Ovary (tissue), 9 donors: ENCODE measurements around the gene LDLRAD4. TPM values are rescaled to one million over a fixed set of nuclear protein-coding genes. Genes with fewer than 3 reads are reported as not detected.

Experiments
- DNase-seq, 5 donors: peaks; one replicate each; pipeline ENCODE4 v3.0.0-alpha.2; 2019 to 2020
- H3K27ac ChIP-seq, 2 donors: fragments of 200-600 bp; one replicate each; pipeline versions ENCODE4 v1.5.1 to v1.8.0; 2019 to 2022
- H3K27me3 ChIP-seq: fragments of 200-600 bp; one replicate; pipeline ENCODE4 v1.8.0; 2022
- H3K36me3 ChIP-seq: fragments of 200-600 bp; sonication (generic); one replicate; pipeline ENCODE4 v1.5.1; 2019
- H3K4me1 ChIP-seq: one replicate; pipeline ENCODE4 v1.8.1; 2013; ENCODE audit warnings: mild to moderate bottlenecking, moderate library complexity; ENCODE audit not compliant: insufficient read depth
- H3K4me3 ChIP-seq: fragments of 200-600 bp; sonication (generic); one replicate; pipeline ENCODE4 v1.5.1; 2017
- H3K9me3 ChIP-seq, 2 donors: fragments of 200-600 bp in 1 of 2; sonication (generic) in 1 of 2; one replicate each; pipeline versions ENCODE4 v1.5.1 to v1.8.1; 2013 to 2019; ENCODE audit warnings: mild to moderate bottlenecking in 1 of 2, moderate library complexity in 1 of 2
- EP300 ChIP-seq: sonication (generic); formaldehyde crosslinking; IDR thresholded peaks from one replicate; pipeline ENCODE4 v1.6.1; 2017; ENCODE audit warnings: antibody characterized with exemption
- POLR2A ChIP-seq: fragments of 450-650 bp; IDR thresholded peaks from one replicate; pipeline ENCODE4 v1.6.1; 2017; ENCODE audit warnings: antibody characterized with exemption, mild to moderate bottlenecking, moderate library complexity
- WGBS, 3 donors: extraction: QIAGEN DNeasy Blood & Tissue Kit in 1 of 3; methylation state at CpG; one replicate each; pipeline versions ENCODE4 v1.1.5 to v1.1.7; 2013 to 2017; 5-methylcytosine and 5-hydroxymethylcytosine counted together
- intact Hi-C, 4 donors: fragments of 100-400 bp; cut with DNase I; formaldehyde crosslinking; loops; one replicate each; pipeline versions ENCODE4 v1.11.0 to v1.15.1; 2022 to 2023
- polyA plus RNA-seq, 2 donors: library from polyadenylated mRNA; stranded (reverse); fragments of 200-250 nt in 1 of 2; fragments of 350-450 nt in 1 of 2; fragmentation: Illumina TruSeq in 1 of 2; extraction: RNeasy Lipid Tissue Mini Kit (QIAGEN cat#74804) in 1 of 2; gene quantifications; one replicate each; pipeline ENCODE4 v1.2.3, GENCODE V29; 2013 to 2014
- total RNA-seq, 7 donors: library from RNA; depleted of rRNA in 2 of 7; stranded (reverse); fragments of >200 nt in 2 of 7; fragmentation: NEBNext Ultra II Directional in 3 of 7; extraction: Animal tissue kit (Norgen Biotek cat#: 25700) in 3 of 7; gene quantifications; one replicate each; pipeline versions ENCODE4 v1.1.0 to v1.2.4, GENCODE V29; 2016 to 2023
- TF ChIP-seq, protein P1 (sequence below), 3 donors: fragments of 450-650 bp in 2 of 3; fragments of 200-600 bp in 1 of 3; IDR thresholded peaks; one replicate each; pipeline versions ENCODE4 v1.5.1 to v1.8.0; 2016 to 2022; ENCODE audit warnings: antibody characterized with exemption in 3 of 3, mild to moderate bottlenecking in 1 of 3
- donor health status: DM: no; HTN: no; CAD: no; lungs with moderate emphysema.
- donor health status: DM: no; HTN: no; CAD: no.
- donor health status: Bipolar disorder and iron deficiency.
- donor health status: DM: yes; HTN: yes; CAD: no.
- donor health status: DM: no; HTN: no; CAD: no.
- donor health status: DM: yes; HTN: yes; CAD: no.

LDLRAD4 gene
- total and polyA plus RNA-seq, 9 donors: 2.3 to 31.6 (median 8.3) TPM

DNA sequence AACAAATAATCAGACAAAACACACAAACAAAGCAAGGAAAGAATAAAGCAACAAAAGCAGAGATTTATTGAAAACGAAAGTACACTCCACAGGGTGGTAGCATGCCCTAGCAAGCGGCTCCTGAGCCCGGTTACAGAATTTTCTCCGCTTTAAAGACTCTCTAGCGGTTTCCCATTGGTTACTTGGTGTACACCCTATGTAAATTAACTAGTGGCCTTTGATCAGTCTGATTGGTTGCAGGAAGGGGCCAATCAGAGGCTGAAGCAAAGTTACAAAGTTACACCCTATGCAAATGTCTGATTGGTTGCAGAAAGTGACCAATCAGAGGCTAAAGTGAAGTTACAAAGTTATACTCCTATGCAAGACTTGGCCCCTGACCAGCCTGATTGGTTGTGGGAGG lies 242.9 kb downstream of the LDLRAD4 start:
- TF ChIP-seq POLR2A (no peak), EP300 (no peak)
- TF ChIP-seq, protein P1, sequence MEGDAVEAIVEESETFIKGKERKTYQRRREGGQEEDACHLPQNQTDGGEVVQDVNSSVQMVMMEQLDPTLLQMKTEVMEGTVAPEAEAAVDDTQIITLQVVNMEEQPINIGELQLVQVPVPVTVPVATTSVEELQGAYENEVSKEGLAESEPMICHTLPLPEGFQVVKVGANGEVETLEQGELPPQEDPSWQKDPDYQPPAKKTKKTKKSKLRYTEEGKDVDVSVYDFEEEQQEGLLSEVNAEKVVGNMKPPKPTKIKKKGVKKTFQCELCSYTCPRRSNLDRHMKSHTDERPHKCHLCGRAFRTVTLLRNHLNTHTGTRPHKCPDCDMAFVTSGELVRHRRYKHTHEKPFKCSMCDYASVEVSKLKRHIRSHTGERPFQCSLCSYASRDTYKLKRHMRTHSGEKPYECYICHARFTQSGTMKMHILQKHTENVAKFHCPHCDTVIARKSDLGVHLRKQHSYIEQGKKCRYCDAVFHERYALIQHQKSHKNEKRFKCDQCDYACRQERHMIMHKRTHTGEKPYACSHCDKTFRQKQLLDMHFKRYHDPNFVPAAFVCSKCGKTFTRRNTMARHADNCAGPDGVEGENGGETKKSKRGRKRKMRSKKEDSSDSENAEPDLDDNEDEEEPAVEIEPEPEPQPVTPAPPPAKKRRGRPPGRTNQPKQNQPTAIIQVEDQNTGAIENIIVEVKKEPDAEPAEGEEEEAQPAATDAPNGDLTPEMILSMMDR (IDR thresholded peaks at IDR 0.05): no peak
- Histone ChIP-seq H3K4me3 (no peak overlapping the region), H3K36me3 (no peaks in the 10 kb centered on the region), H3K9me3 (no peaks in the 10 kb centered on the region), H3K4me1 (no peaks in the 10 kb centered on the region), H3K27ac (no peak overlapping the region), H3K27me3 (no peaks in the 10 kb centered on the region)
- 88 to 94% (median 93%) methylated on average over 5 of the region's 5 CpGs for WGBS, 3 donors
- intact Hi-C loops: no loop called here
- DNase-seq: no peak

DNA sequence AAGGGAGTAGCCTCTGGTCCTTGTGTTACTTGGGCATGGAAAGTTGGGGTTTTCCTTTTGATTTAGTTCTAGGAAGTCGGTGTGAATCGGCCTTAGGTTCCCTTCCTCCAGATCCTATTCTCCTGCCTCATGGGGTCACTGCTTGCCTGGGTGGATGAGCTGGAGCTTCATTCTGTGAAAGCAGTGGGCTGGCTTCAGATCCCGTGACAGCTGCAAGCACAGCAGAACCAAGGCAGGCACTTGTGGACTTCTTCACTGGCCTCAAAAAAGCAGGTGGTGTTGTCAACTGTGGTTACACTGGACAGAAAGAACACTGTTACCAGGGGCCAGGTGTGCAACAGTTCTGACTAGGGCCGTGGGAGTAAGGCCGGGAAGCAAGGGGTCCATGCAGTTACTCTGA lies 243.4 kb downstream of the LDLRAD4 start:
- Histone ChIP-seq H3K36me3 (no peaks in the 10 kb centered on the region), H3K4me1 (no peaks in the 10 kb centered on the region), H3K27ac (no peak overlapping the region), H3K9me3 (no peaks in the 10 kb centered on the region), H3K27me3 (no peaks in the 10 kb centered on the region), H3K4me3 (no peak overlapping the region)
- WGBS, 3 donors: 89 to 91% (median 90%) methylated on average over 5 of the region's 5 CpGs
- no peak for DNase-seq
- intact Hi-C loops: no loop called here
- TF ChIP-seq EP300 (no peak), POLR2A (no peak)
- TF ChIP-seq, protein P1 (IDR thresholded peaks at IDR 0.05): no peak

DNA sequence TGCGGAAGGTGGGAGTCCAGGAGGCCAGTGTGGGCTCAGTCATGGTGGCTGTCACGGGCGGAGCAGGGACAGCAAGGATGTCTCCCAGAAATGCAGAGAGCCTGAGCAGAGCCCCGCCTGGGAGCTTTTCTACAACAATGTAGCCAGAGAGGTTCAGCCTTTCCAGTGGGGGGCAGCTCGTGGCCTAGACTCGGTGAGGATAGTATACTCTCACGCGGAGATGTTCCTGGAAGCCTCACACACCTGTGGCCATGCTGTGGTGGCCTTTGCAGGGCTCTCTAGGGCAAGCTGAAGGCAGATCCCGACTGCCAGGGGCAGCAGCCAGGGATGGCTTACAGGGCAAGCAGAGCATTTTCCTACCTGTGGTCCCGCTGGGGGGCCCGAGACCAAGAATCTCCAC lies 244.1 kb downstream of the LDLRAD4 start:
- 90 to 97% (median 94%) methylated on average over 8 to 11 of the region's 11 CpGs for WGBS, 3 donors
- Histone ChIP-seq H3K27me3 (no peaks in the 10 kb centered on the region), H3K36me3 (no peaks in the 10 kb centered on the region), H3K9me3 (no peaks in the 10 kb centered on the region), H3K4me1 (no peaks in the 10 kb centered on the region), H3K27ac (no peak overlapping the region), H3K4me3 (no peak overlapping the region)
- no peak for DNase-seq
- TF ChIP-seq, protein P1 (IDR thresholded peaks at IDR 0.05): no peak
- TF ChIP-seq EP300 (no peak), POLR2A (no peak)
- intact Hi-C loops: no loop called here

DNA sequence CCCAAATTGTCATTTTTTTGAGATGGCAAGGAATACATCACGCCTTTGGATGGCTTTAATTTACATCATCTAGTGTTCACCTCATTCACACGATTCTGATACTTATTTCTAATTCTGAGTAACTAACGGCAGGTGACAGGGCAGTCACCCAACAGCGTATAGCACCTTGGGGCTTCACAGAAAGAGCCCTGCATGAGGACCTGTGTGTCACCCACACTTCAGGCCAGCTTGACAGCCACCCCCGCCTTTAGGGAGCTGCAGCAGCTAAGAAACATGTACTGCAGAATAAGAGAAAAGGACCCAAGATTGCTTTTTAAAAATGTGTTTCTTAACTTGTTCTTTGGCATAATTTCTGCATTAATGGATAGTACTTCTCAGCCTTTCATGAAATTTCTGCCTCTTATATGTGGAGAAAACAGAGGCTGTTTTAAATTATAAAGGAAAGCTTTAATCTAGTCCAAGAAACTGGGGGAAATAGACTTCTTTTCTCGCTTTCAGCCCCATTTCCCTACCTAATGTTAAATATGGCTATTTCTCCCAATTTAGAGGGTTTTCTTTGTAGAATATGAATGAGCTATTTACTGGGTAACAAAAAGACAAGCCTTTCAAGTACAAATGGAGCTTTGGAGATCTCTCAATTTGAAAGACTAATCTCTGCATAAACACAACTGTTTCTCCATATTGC lies 245.1 kb downstream of the LDLRAD4 start:
- DNase-seq: no peak
- intact Hi-C loops: no loop called here

More for the DNA sequence above, 245.1 kb downstream of the LDLRAD4 start:
- Histone ChIP-seq H3K36me3 (no peaks in the 10 kb centered on the region), H3K27ac (no peak overlapping the region), H3K4me3 (no peak overlapping the region), H3K27me3 (no peaks in the 10 kb centered on the region), H3K4me1 (no peaks in the 10 kb centered on the region), H3K9me3 (no peaks in the 10 kb centered on the region)
- 85 to 90% (median 87%) methylated on average over 6 of the region's 6 CpGs for WGBS, 3 donors
- TF ChIP-seq POLR2A (no peak), EP300 (no peak)
- TF ChIP-seq, protein P1 (IDR thresholded peaks at IDR 0.05): no peak
